Osteocyte (in vitro differentiated cells): ENCODE results near the gene GPR149. TPM values are rescaled to one million over a fixed set of nuclear protein-coding genes. Genes with fewer than 3 reads are reported as not detected.

Experiments
- DNase-seq: peaks from one replicate; pipeline ENCODE4 v3.0.0; 2021; ENCODE audit warnings: mixed read lengths; ENCODE audit not compliant: unreplicated experiment; ENCODE audit errors: extremely low spot score
- H3K27ac Mint-ChIP-seq: one replicate; pipeline ENCODE4 v1.8.0; 2021; ENCODE audit warnings: mild to moderate bottlenecking, mixed read lengths; ENCODE audit not compliant: unreplicated experiment
- H3K27me3 Mint-ChIP-seq: one replicate; pipeline ENCODE4 v1.8.0; 2021; ENCODE audit warnings: mixed read lengths; ENCODE audit not compliant: unreplicated experiment
- H3K36me3 Mint-ChIP-seq: one replicate; pipeline ENCODE4 v1.8.0; 2021; ENCODE audit warnings: mixed read lengths; ENCODE audit not compliant: unreplicated experiment
- H3K4me1 Mint-ChIP-seq: one replicate; pipeline ENCODE4 v1.8.0; 2021; ENCODE audit warnings: mixed read lengths; ENCODE audit not compliant: unreplicated experiment
- H3K4me3 Mint-ChIP-seq: one replicate; pipeline ENCODE4 v1.8.0; 2021; ENCODE audit warnings: mild to moderate bottlenecking, moderate library complexity, mixed read lengths; ENCODE audit not compliant: unreplicated experiment
- H3K9me3 Mint-ChIP-seq: one replicate; pipeline ENCODE4 v1.8.0; 2021; ENCODE audit warnings: mixed read lengths; ENCODE audit not compliant: unreplicated experiment
- total RNA-seq: library from RNA; stranded (reverse); gene quantifications from 2 replicates; pipeline ENCODE4 v1.2.1, GENCODE V29; 2021
- TF ChIP-seq, protein P1 (sequence below): fragments of 200-600 bp; sonication (generic); IDR thresholded peaks from 2 replicates; pipeline ENCODE4 v1.5.0; 2021; ENCODE audit warnings: antibody characterized with exemption, mild to moderate bottlenecking, moderate library complexity

The GPR149 gene
- total RNA-seq, 1 donor from 2014 or later = not detected

GRCh38 chr3:154338570-154338969, 91.4 kb downstream of the GPR149 start:
- Mint-ChIP-seq H3K4me1 (no peaks in the 10 kb centered on the region), H3K4me3 (no peak overlapping the region), H3K27ac (no peak overlapping the region), H3K36me3 (no peaks in the 10 kb centered on the region), H3K27me3 (peaks cover 41% of the 10 kb centered on the region), H3K9me3 (no peaks in the 10 kb centered on the region)
- TF ChIP-seq, protein P1, sequence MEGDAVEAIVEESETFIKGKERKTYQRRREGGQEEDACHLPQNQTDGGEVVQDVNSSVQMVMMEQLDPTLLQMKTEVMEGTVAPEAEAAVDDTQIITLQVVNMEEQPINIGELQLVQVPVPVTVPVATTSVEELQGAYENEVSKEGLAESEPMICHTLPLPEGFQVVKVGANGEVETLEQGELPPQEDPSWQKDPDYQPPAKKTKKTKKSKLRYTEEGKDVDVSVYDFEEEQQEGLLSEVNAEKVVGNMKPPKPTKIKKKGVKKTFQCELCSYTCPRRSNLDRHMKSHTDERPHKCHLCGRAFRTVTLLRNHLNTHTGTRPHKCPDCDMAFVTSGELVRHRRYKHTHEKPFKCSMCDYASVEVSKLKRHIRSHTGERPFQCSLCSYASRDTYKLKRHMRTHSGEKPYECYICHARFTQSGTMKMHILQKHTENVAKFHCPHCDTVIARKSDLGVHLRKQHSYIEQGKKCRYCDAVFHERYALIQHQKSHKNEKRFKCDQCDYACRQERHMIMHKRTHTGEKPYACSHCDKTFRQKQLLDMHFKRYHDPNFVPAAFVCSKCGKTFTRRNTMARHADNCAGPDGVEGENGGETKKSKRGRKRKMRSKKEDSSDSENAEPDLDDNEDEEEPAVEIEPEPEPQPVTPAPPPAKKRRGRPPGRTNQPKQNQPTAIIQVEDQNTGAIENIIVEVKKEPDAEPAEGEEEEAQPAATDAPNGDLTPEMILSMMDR = no peak
- DNase-seq = no peak

DNA sequence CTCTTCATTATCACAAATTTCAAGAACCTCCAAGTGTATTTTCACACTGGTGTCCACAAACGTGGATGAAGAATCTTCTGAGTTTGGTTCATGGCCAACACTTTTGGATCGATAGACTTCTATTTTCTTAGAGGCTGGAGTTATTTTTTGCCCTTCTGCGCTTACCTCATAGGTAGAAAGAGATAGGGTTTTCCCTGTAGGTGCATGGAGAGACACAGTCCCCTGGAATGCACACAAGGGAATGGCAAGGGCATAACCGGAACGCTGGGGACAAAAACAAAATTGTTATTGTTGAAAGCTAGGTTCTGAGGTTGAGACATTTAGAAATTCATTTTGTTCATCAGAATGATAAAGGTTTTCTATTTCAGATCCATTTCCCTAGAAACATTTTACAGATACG, 92.0 kb downstream of the GPR149 start:
- Mint-ChIP-seq H3K4me1 (no peaks in the 10 kb centered on the region), H3K36me3 (no peaks in the 10 kb centered on the region), H3K27ac (no peak overlapping the region), H3K4me3 (no peak overlapping the region), H3K27me3 (peaks cover 42% of the 10 kb centered on the region), H3K9me3 (no peaks in the 10 kb centered on the region)
- DNase-seq = no peak
- TF ChIP-seq, protein P1 = no peak

- no peaks in the 10 kb centered on the region for H3K4me1 Mint-ChIP-seq
- DNase-seq = no peak
- TF ChIP-seq, protein P1 = peak; percentile 67
- no peaks in the 10 kb centered on the region for H3K36me3 Mint-ChIP-seq
- H3K27ac Mint-ChIP-seq = no peak overlapping the region
- H3K27me3 Mint-ChIP-seq = peaks cover 50% of the 10 kb centered on the region
- no peaks in the 10 kb centered on the region for H3K9me3 Mint-ChIP-seq
- no peak overlapping the region for H3K4me3 Mint-ChIP-seq
Measured at GRCh38 chr3:154334973-154335420, 95.0 kb downstream of the GPR149 start.

DNA sequence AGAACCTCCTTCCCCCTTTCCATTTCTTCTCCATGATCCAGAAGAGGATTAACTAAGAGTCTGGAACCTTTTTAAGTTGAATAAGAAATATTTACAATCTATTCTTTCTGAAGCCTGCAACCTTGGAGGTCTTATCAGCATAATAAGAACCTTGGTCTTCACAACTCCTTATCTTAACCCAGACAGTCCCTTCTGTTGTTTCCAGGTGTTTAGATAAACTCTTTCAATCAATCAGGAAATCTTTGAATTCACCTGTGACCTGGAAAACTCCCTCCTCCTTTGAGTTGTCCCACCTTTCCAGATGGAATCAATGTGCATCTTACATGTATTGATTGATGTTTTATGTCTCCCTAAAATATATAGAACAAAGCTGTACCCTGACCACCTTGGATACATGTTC, 102.1 kb downstream of the GPR149 start:
- Mint-ChIP-seq H3K27ac (no peak overlapping the region), H3K9me3 (no peaks in the 10 kb centered on the region), H3K4me1 (peaks cover 6% of the 10 kb centered on the region), H3K36me3 (no peaks in the 10 kb centered on the region), H3K27me3 (peaks cover 14% of the 10 kb centered on the region), H3K4me3 (no peak overlapping the region)
- DNase-seq = no peak
- TF ChIP-seq, protein P1 = no peak

- Mint-ChIP-seq H3K9me3 (no peaks in the 10 kb centered on the region), H3K4me1 (peaks cover 24% of the 10 kb centered on the region), H3K27ac (peak overlapping the region; percentile 99), H3K27me3 (peaks cover 4% of the 10 kb centered on the region), H3K4me3 (peak overlapping the region; percentile 91), H3K36me3 (peaks cover 6% of the 10 kb centered on the region)
- TF ChIP-seq, protein P1 = no peak
- DNase-seq = no peak
Measured at GRCh38 chr3:154324919-154325318, 105.1 kb downstream of the GPR149 start.
